ENCODE measurements around the gene INO80.

Gene INO80

GRCh38 chr15:41106947-41107346, 9.1 kb downstream of the INO80 start:
- DNase-seq (ENCODE audit: low spot score) = no peak
- TF ChIP-seq CTCF (IDR thresholded peaks at IDR 0.05; ENCODE audit: extremely low read depth, missing control alignments) = no peak

- DNase-seq (ENCODE audit: low spot score) = no peak
- no peak for TF ChIP-seq CTCF (IDR thresholded peaks at IDR 0.05; ENCODE audit: extremely low read depth, missing control alignments)
These were observed 10.4 kb downstream of the INO80 start for GRCh38 chr15:41105348-41106334.

GRCh38 chr15:41104234-41104633, 11.8 kb downstream of the INO80 start:
- no peak for TF ChIP-seq CTCF (IDR thresholded peaks at IDR 0.05; ENCODE audit: extremely low read depth, missing control alignments)
- DNase-seq (ENCODE audit: low spot score) = no peak

- TF ChIP-seq CTCF (IDR thresholded peaks at IDR 0.05; ENCODE audit: extremely low read depth, missing control alignments) = no peak
These were observed 13.2 kb downstream of the INO80 start for GRCh38 chr15:41102854-41103253.

GRCh38 chr15:41096178-41096577, 19.9 kb downstream of the INO80 start:
- no peak for DNase-seq (ENCODE audit: low spot score)
- no peak for TF ChIP-seq CTCF (IDR thresholded peaks at IDR 0.05; ENCODE audit: extremely low read depth, missing control alignments)

More at GRCh38 chr15:41102854-41103253, 13.2 kb downstream of the INO80 start:
- no peak for DNase-seq (ENCODE audit: low spot score)

- no peak for DNase-seq (ENCODE audit: low spot score)
- no peak for TF ChIP-seq CTCF (IDR thresholded peaks at IDR 0.05; ENCODE audit: extremely low read depth, missing control alignments)
These were observed 31.1 kb downstream of the INO80 start for GRCh38 chr15:41085029-41085428.

- no peak for DNase-seq (ENCODE audit: low spot score)
- TF ChIP-seq CTCF (IDR thresholded peaks at IDR 0.05; ENCODE audit: extremely low read depth, missing control alignments) = no peak
These were observed 35.9 kb downstream of the INO80 start for GRCh38 chr15:41080144-41080543.
